Activated naive CD8-positive, alpha-beta T cell treated with anti-CD3 and anti-CD28 coated beads, Interleukin-2, amount 10 ng/mL, durations not matched to agents 7 days and 5 days (primary cell): ENCODE data around the gene NAALADL2. TPM values are rescaled to one million over a fixed set of nuclear protein-coding genes. Genes with fewer than 3 reads are reported as not detected.

Experiments
- ATAC-seq: fragments of 150-1000 bp; cut with Tn5 transposase; one replicate; pipeline ENCODE4 v1.10.0; 2021; ENCODE audit warnings: low read depth, moderate library complexity
- POLR2A ChIA-PET: fragments of 350-600 bp; sonication (Branson Sonifier 250); formaldehyde crosslinking; loops from one replicate; lab custom pipeline; 2021; ENCODE audit warnings: antibody characterized with exemption; lab: Charles Lee
- DNase-seq: peaks from one replicate; pipeline ENCODE4 v3.0.0; 2021
- H3K27ac Mint-ChIP-seq: one replicate; pipeline ENCODE4 v1.8.0; 2022; ENCODE audit warnings: mild to moderate bottlenecking, mixed read lengths
- H3K27me3 Mint-ChIP-seq: one replicate; pipeline ENCODE4 v1.8.0; 2022; ENCODE audit warnings: mild to moderate bottlenecking, moderate library complexity, mixed read lengths
- H3K36me3 Mint-ChIP-seq: one replicate; pipeline ENCODE4 v1.8.0; 2021; ENCODE audit warnings: mild to moderate bottlenecking, mixed read lengths
- H3K4me1 Mint-ChIP-seq: one replicate; pipeline ENCODE4 v1.8.0; 2021; ENCODE audit warnings: mixed read lengths
- H3K4me3 Mint-ChIP-seq: one replicate; pipeline ENCODE4 v1.8.0; 2022; ENCODE audit warnings: mild to moderate bottlenecking, moderate library complexity, mixed read lengths
- H3K9me3 Mint-ChIP-seq: one replicate; pipeline ENCODE4 v1.8.0; 2021; ENCODE audit warnings: mixed read lengths
- total RNA-seq, 2 experiments: library from RNA; stranded (reverse); gene quantifications; one replicate each; pipeline ENCODE4 v1.2.3, GENCODE V29; 2021

NAALADL2 gene
- total RNA-seq: not detected

GRCh38 chr3:174859114-174859735, at the start of gene NAALADL2:
Gene NAALADL2 (plus strand): TSS chr3:174859334.
- no peaks in the 10 kb centered on the region for H3K36me3 Mint-ChIP-seq
- ATAC-seq (no peak), DNase-seq (no peak)
- H3K27ac Mint-ChIP-seq: no peak within 1 kb of the TSS
- H3K4me1 Mint-ChIP-seq: no peaks in the 10 kb centered on the region
- H3K27me3 Mint-ChIP-seq: no peaks in the 10 kb centered on the region
- no peaks in the 10 kb centered on the region for H3K9me3 Mint-ChIP-seq
- POLR2A ChIA-PET: no interaction called here
- no peak within 1 kb of the TSS for H3K4me3 Mint-ChIP-seq

GRCh38 chr3:174810254-174810653, 48.9 kb upstream of the NAALADL2 start:
- H3K4me1 Mint-ChIP-seq: no peaks in the 10 kb centered on the region
- peaks cover 4% of the 10 kb centered on the region for H3K9me3 Mint-ChIP-seq
- ATAC-seq (no peak), DNase-seq (no peak)
- H3K4me3 Mint-ChIP-seq: no peak overlapping the region
- POLR2A ChIA-PET: no interaction called here
- H3K36me3 Mint-ChIP-seq: no peaks in the 10 kb centered on the region
- H3K27ac Mint-ChIP-seq: no peak overlapping the region
- H3K27me3 Mint-ChIP-seq: no peaks in the 10 kb centered on the region

- DNase-seq: no peak
- POLR2A ChIA-PET: no interaction called here
- ATAC-seq: no peak
- no peaks in the 10 kb centered on the region for H3K4me1 Mint-ChIP-seq
- H3K4me3 Mint-ChIP-seq: no peak overlapping the region
- H3K9me3 Mint-ChIP-seq: peaks cover 4% of the 10 kb centered on the region
- H3K27ac Mint-ChIP-seq: no peak overlapping the region
- no peaks in the 10 kb centered on the region for H3K27me3 Mint-ChIP-seq
- H3K36me3 Mint-ChIP-seq: no peaks in the 10 kb centered on the region
These were observed 46.8 kb upstream of the NAALADL2 start for GRCh38 chr3:174812172-174812862.

GRCh38 chr3:174815750-174816149, 43.4 kb upstream of the NAALADL2 start:
- Mint-ChIP-seq H3K4me3 (no peak overlapping the region), H3K27me3 (no peaks in the 10 kb centered on the region), H3K36me3 (no peaks in the 10 kb centered on the region), H3K27ac (no peak overlapping the region), H3K4me1 (no peaks in the 10 kb centered on the region), H3K9me3 (no peaks in the 10 kb centered on the region)
- POLR2A ChIA-PET: no interaction called here
- ATAC-seq (no peak), DNase-seq (no peak)

- no peak for ATAC-seq
- POLR2A ChIA-PET: no interaction called here
- no peaks in the 10 kb centered on the region for H3K4me1 Mint-ChIP-seq
- no peaks in the 10 kb centered on the region for H3K36me3 Mint-ChIP-seq
- no peak for DNase-seq
- H3K9me3 Mint-ChIP-seq: no peaks in the 10 kb centered on the region
- no peak overlapping the region for H3K4me3 Mint-ChIP-seq
- no peak overlapping the region for H3K27ac Mint-ChIP-seq
- H3K27me3 Mint-ChIP-seq: no peaks in the 10 kb centered on the region
These were observed 38.2 kb upstream of the NAALADL2 start for GRCh38 chr3:174820885-174821284.

GRCh38 chr3:174821477-174821876, 37.7 kb upstream of the NAALADL2 start:
- no peaks in the 10 kb centered on the region for H3K36me3 Mint-ChIP-seq
- ATAC-seq (no peak), DNase-seq (no peak)
- no peaks in the 10 kb centered on the region for H3K4me1 Mint-ChIP-seq
- no peak overlapping the region for H3K4me3 Mint-ChIP-seq
- peaks cover 2% of the 10 kb centered on the region for H3K9me3 Mint-ChIP-seq
- POLR2A ChIA-PET: no interaction called here
- H3K27ac Mint-ChIP-seq: no peak overlapping the region
- no peaks in the 10 kb centered on the region for H3K27me3 Mint-ChIP-seq

GRCh38 chr3:174822320-174822719, 36.8 kb upstream of the NAALADL2 start:
- DNase-seq: no peak
- peaks cover 2% of the 10 kb centered on the region for H3K9me3 Mint-ChIP-seq
- POLR2A ChIA-PET: no interaction called here
- no peaks in the 10 kb centered on the region for H3K27me3 Mint-ChIP-seq
- H3K27ac Mint-ChIP-seq: no peak overlapping the region
- H3K4me3 Mint-ChIP-seq: no peak overlapping the region
- ATAC-seq: no peak
- H3K36me3 Mint-ChIP-seq: no peaks in the 10 kb centered on the region
- no peaks in the 10 kb centered on the region for H3K4me1 Mint-ChIP-seq

GRCh38 chr3:174826069-174826468, 33.1 kb upstream of the NAALADL2 start:
- Mint-ChIP-seq H3K27me3 (no peaks in the 10 kb centered on the region), H3K27ac (no peak overlapping the region), H3K9me3 (peaks cover 4% of the 10 kb centered on the region), H3K36me3 (no peaks in the 10 kb centered on the region), H3K4me1 (no peaks in the 10 kb centered on the region), H3K4me3 (no peak overlapping the region)
- DNase-seq (no peak), ATAC-seq (no peak)
- POLR2A ChIA-PET: no interaction called here

- H3K36me3 Mint-ChIP-seq: no peaks in the 10 kb centered on the region
- no peaks in the 10 kb centered on the region for H3K27me3 Mint-ChIP-seq
- H3K4me1 Mint-ChIP-seq: no peaks in the 10 kb centered on the region
- ATAC-seq (no peak), DNase-seq (no peak)
- no peak overlapping the region for H3K4me3 Mint-ChIP-seq
- POLR2A ChIA-PET: no interaction called here
- peaks cover 4% of the 10 kb centered on the region for H3K9me3 Mint-ChIP-seq
- no peak overlapping the region for H3K27ac Mint-ChIP-seq
These were observed 14.4 kb upstream of the NAALADL2 start for GRCh38 chr3:174844746-174845145.

GRCh38 chr3:174846055-174846454, 13.1 kb upstream of the NAALADL2 start:
- Mint-ChIP-seq H3K9me3 (peaks cover 4% of the 10 kb centered on the region), H3K4me3 (no peak overlapping the region), H3K4me1 (no peaks in the 10 kb centered on the region), H3K27me3 (no peaks in the 10 kb centered on the region), H3K27ac (no peak overlapping the region), H3K36me3 (no peaks in the 10 kb centered on the region)
- DNase-seq (no peak), ATAC-seq (no peak)
- POLR2A ChIA-PET: no interaction called here

- Mint-ChIP-seq H3K27ac (no peak overlapping the region), H3K4me3 (no peak overlapping the region), H3K27me3 (no peaks in the 10 kb centered on the region), H3K36me3 (no peaks in the 10 kb centered on the region), H3K4me1 (no peaks in the 10 kb centered on the region), H3K9me3 (peaks cover 2% of the 10 kb centered on the region)
- ATAC-seq (no peak), DNase-seq (no peak)
- POLR2A ChIA-PET: no interaction called here
These were observed 4.1 kb upstream of the NAALADL2 start for GRCh38 chr3:174854987-174855386.

GRCh38 chr3:174857301-174857700, 1.8 kb upstream of the NAALADL2 start:
- DNase-seq: no peak
- Mint-ChIP-seq H3K27me3 (no peaks in the 10 kb centered on the region), H3K36me3 (no peaks in the 10 kb centered on the region), H3K27ac (no peak overlapping the region), H3K4me3 (no peak overlapping the region), H3K4me1 (no peaks in the 10 kb centered on the region), H3K9me3 (peaks cover 2% of the 10 kb centered on the region)
- ATAC-seq: no peak
- POLR2A ChIA-PET: no interaction called here

GRCh38 chr3:174858353-174858752, 781 bp upstream of the NAALADL2 start:
- POLR2A ChIA-PET: no interaction called here
- H3K4me1 Mint-ChIP-seq: no peaks in the 10 kb centered on the region
- H3K36me3 Mint-ChIP-seq: no peaks in the 10 kb centered on the region
- ATAC-seq (no peak), DNase-seq (no peak)
- no peak overlapping the region for H3K27ac Mint-ChIP-seq
- no peak overlapping the region for H3K4me3 Mint-ChIP-seq
- H3K27me3 Mint-ChIP-seq: no peaks in the 10 kb centered on the region
- no peaks in the 10 kb centered on the region for H3K9me3 Mint-ChIP-seq

- no peak for DNase-seq
- Mint-ChIP-seq H3K9me3 (no peaks in the 10 kb centered on the region), H3K4me3 (no peak overlapping the region), H3K27ac (no peak overlapping the region), H3K4me1 (no peaks in the 10 kb centered on the region), H3K27me3 (no peaks in the 10 kb centered on the region), H3K36me3 (no peaks in the 10 kb centered on the region)
- ATAC-seq: no peak
- POLR2A ChIA-PET: no interaction called here
These were observed 622 bp downstream of the NAALADL2 start for GRCh38 chr3:174859756-174860155.
